ENCODE data around the gene DIS3L2. TPM values are rescaled to one million over a fixed set of nuclear protein-coding genes. Genes with fewer than 3 reads are reported as not detected.
A peak's percentile ranks its signal among the peaks of the same experiment; 100 is the strongest.
"Not testable (repeated sequence)": the region's sequence is repeated elsewhere in the genome, so short reads cannot be mapped to it uniquely, and the experiment has no call there.

DIS3L2 gene
- total and polyA plus RNA-seq, 2 experiments from 2014 or later, result 9.3 to 15.6 TPM

DNA sequence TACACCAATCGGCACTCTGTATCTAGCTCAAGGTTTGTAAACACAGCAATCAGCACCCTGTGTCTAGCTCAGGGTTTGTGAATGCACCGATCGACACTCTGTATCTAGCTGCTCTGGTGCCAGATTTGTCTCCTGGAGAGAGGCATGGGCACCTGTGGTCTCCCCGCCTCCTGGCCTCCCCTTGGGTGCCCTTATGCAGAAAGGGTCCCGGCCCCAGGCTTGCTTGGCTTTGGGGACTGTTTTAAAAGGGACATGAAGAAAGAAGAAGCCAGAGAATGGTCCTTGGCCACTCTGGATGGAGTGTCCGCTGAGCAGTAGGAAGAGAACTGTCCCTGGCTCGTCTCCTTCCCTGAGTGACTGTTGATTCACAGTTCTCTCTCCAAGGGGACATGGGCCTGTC is 405.5 kb downstream of the DIS3L2 start:
- Histone ChIP-seq H3F3A (ENCODE audit: insufficient read depth) (no peaks in the 10 kb centered on the region), H3K4me2 (ENCODE audit: unreplicated experiment) (no peak overlapping the region), H3K79me2 (ENCODE audit: insufficient read depth) (no peaks in the 10 kb centered on the region), H3K4me1 (ENCODE audit: insufficient read depth) (no peaks in the 10 kb centered on the region), H3K9me3 (ENCODE audit: low read depth) (no peaks in the 10 kb centered on the region), H3K27ac (no peak overlapping the region), H3K36me3 (ENCODE audit: low read depth) (no peaks in the 10 kb centered on the region), H3K4me3 (no peak overlapping the region), H3K9me2 (ENCODE audit: insufficient read depth) (no peaks in the 10 kb centered on the region), H3K27me3 (replicated peaks; ENCODE audit: insufficient read depth) (no peaks in the 10 kb centered on the region; the same call in 1 of the 2 replicates), H4K20me1 (ENCODE audit: insufficient read depth) (no peaks in the 10 kb centered on the region), H2AFZ (no peak overlapping the region), H3K9ac (no peak overlapping the region)
- in situ Hi-C loops (cut with MboI), result no loop called here
- 64 to 65% methylated on average over 7 of the region's 7 CpGs for WGBS, 2 experiments (ENCODE audit: low coverage in 1 of 2, low lambda C conversion rate in 2 of 2, missing lambda C conversion rate in 2 of 2)
- TF ChIP-seq EZH2phosphoT487 (IDR thresholded peaks at IDR 0.05; ENCODE audit: insufficient read depth, low read depth) (no peak), EZH2 (IDR thresholded peaks at IDR 0.05; ENCODE audit: insufficient read depth, poor library complexity, severe bottlenecking) (no peak)
- DNase-seq, result no peak

DNA sequence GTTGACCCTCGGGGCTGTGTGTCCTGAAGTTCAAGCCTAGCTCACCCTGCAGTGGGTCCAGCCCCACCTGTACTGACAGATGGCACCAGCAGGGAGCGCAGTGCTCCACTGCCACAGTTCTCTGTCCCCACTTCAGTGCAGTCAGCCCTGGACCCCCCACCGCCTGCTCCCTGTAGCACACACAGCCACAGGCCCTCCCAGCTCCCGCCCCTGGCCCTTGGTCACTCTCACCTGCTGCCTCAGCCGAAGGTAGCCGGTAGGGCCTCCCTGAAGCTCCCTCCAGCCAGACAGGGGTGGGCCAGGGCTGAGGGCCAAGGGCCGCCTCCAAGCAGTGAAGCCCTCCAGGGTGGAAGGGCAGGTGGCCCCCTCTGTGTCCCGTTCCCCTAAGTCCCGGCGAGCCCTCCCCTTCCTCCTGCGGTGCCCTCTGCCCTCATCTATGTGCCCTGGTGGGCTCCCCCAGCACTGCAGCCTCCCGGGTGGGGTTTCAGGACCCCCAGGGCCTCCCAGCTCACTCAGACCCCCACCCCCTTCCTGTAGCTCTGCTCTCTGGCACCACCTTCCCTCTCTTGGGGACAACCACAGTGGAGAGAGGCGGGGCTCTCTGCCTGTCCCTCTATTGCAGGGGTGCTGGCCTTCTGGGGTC is 406.2 kb downstream of the DIS3L2 start:
- H3K4me1 ChIP-seq (ENCODE audit: insufficient read depth), result 0 out of 2 replicates have a peak, but pooled peaks cover 2% of the 10 kb centered on the region
- H3K9me3 ChIP-seq (ENCODE audit: low read depth), result no peaks in the 10 kb centered on the region
- no peak for DNase-seq
- TF ChIP-seq EZH2phosphoT487 (IDR thresholded peaks at IDR 0.05; ENCODE audit: insufficient read depth, low read depth), result no peak
- TF ChIP-seq EZH2 (IDR thresholded peaks at IDR 0.05; ENCODE audit: insufficient read depth, poor library complexity, severe bottlenecking), result no peak
- in situ Hi-C loops (cut with MboI), result no loop called here
- WGBS, 2 experiments (ENCODE audit: low coverage in 1 of 2, low lambda C conversion rate in 2 of 2, missing lambda C conversion rate in 2 of 2), result 69 to 70% methylated on average over 8 to 13 of the region's 13 CpGs
- H3K4me2 ChIP-seq (ENCODE audit: unreplicated experiment), result no peak overlapping the region
- no peak overlapping the region for H3K9ac ChIP-seq
- H3K4me3 ChIP-seq, result no peak overlapping the region
- no peak overlapping the region for H3K27ac ChIP-seq
- no peaks in the 10 kb centered on the region for H3K79me2 ChIP-seq (ENCODE audit: insufficient read depth)
- H4K20me1 ChIP-seq (ENCODE audit: insufficient read depth), result no peaks in the 10 kb centered on the region
- H2AFZ ChIP-seq, result no peak overlapping the region
- no peaks in the 10 kb centered on the region; the same call in 1 of the 2 replicates for H3K27me3 ChIP-seq (replicated peaks; ENCODE audit: insufficient read depth)
- no peaks in the 10 kb centered on the region for H3K36me3 ChIP-seq (ENCODE audit: low read depth)
- no peaks in the 10 kb centered on the region; the same call in 1 of the 2 replicates for H3F3A ChIP-seq (ENCODE audit: insufficient read depth)
- no peaks in the 10 kb centered on the region for H3K9me2 ChIP-seq (ENCODE audit: insufficient read depth)

GRCh38 chr2:232368311-232368731 is 406.8 kb downstream of the DIS3L2 start:
- no peak overlapping the region for H2AFZ ChIP-seq
- H3K4me1 ChIP-seq (ENCODE audit: insufficient read depth), result 0 out of 2 replicates have a peak, but pooled peaks cover 3% of the 10 kb centered on the region
- in situ Hi-C loops (cut with MboI), result no loop called here
- H3K4me2 ChIP-seq (ENCODE audit: unreplicated experiment), result no peak overlapping the region
- no peak overlapping the region for H3K9ac ChIP-seq
- H3K27ac ChIP-seq, result no peak overlapping the region
- DNase-seq, result peak; percentile 78
- H3K4me3 ChIP-seq, result no peak overlapping the region
- H3K79me2 ChIP-seq (ENCODE audit: insufficient read depth), result no peaks in the 10 kb centered on the region
- no peaks in the 10 kb centered on the region for H3K9me2 ChIP-seq (ENCODE audit: insufficient read depth)
- H4K20me1 ChIP-seq (ENCODE audit: insufficient read depth), result no peaks in the 10 kb centered on the region
- no peaks in the 10 kb centered on the region; the same call in 1 of the 2 replicates for H3F3A ChIP-seq (ENCODE audit: insufficient read depth)
- TF ChIP-seq EZH2 (IDR thresholded peaks at IDR 0.05; ENCODE audit: insufficient read depth, poor library complexity, severe bottlenecking) (no peak), EZH2phosphoT487 (IDR thresholded peaks at IDR 0.05; ENCODE audit: insufficient read depth, low read depth) (no peak)
- no peaks in the 10 kb centered on the region for H3K9me3 ChIP-seq (ENCODE audit: low read depth)
- no peaks in the 10 kb centered on the region; the same call in 1 of the 2 replicates for H3K27me3 ChIP-seq (replicated peaks; ENCODE audit: insufficient read depth)
- H3K36me3 ChIP-seq (ENCODE audit: low read depth), result no peaks in the 10 kb centered on the region
- 66 to 68% methylated on average over 15 of the region's 15 CpGs for WGBS, 2 experiments (ENCODE audit: low coverage in 1 of 2, low lambda C conversion rate in 2 of 2, missing lambda C conversion rate in 2 of 2)

GRCh38 chr2:232369126-232369951 is 407.8 kb downstream of the DIS3L2 start:
- Histone ChIP-seq H3K4me3 (no peak overlapping the region), H3F3A (ENCODE audit: insufficient read depth) (no peaks in the 10 kb centered on the region; the same call in 1 of the 2 replicates), H2AFZ (no peak overlapping the region), H3K4me1 (ENCODE audit: insufficient read depth) (0 out of 2 replicates have a peak, but pooled peaks cover 3% of the 10 kb centered on the region), H3K27me3 (replicated peaks; ENCODE audit: insufficient read depth) (no peaks in the 10 kb centered on the region; the same call in 1 of the 2 replicates), H3K9me2 (ENCODE audit: insufficient read depth) (no peaks in the 10 kb centered on the region), H3K4me2 (ENCODE audit: unreplicated experiment) (no peak overlapping the region), H3K36me3 (ENCODE audit: low read depth) (no peaks in the 10 kb centered on the region), H3K9ac (no peak overlapping the region), H3K9me3 (ENCODE audit: low read depth) (no peaks in the 10 kb centered on the region), H3K79me2 (ENCODE audit: insufficient read depth) (no peaks in the 10 kb centered on the region), H4K20me1 (ENCODE audit: insufficient read depth) (no peaks in the 10 kb centered on the region), H3K27ac (no peak overlapping the region)
- DNase-seq, result no peak
- TF ChIP-seq EZH2 (IDR thresholded peaks at IDR 0.05; ENCODE audit: insufficient read depth, poor library complexity, severe bottlenecking) (no peak), EZH2phosphoT487 (IDR thresholded peaks at IDR 0.05; ENCODE audit: insufficient read depth, low read depth) (no peak)
- in situ Hi-C loops (cut with MboI), result no loop called here
- whole genome bisulfite sequencing, 2 experiments (ENCODE audit: low coverage in 1 of 2, low lambda C conversion rate in 2 of 2, missing lambda C conversion rate in 2 of 2), result 79% methylated on average over 15 of the region's 15 CpGs

DNA sequence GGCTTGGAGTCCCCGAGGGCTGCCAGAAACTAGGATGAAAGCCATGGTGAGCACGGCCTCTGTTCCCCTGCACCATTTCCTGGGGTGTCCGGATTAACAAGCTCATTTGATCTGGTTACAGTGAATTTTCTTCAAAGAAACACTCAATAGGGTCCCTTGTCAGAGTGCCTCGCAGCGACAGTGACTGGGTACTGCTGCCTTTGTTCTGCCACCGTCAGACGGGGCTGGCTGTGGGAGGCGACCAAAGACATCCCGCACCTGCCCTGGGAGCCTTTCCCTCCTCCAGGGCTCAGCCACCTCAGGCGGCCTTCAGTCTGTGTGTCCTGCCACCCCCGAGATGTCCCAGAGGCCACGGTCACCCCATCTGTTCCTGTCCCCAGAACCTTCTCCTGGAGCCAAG is 408.5 kb downstream of the DIS3L2 start:
- H2AFZ ChIP-seq; H3K4me1 ChIP-seq (ENCODE audit: insufficient read depth); H3K27me3 ChIP-seq (replicated peaks; ENCODE audit: insufficient read depth); H3K9ac ChIP-seq; H3F3A ChIP-seq (ENCODE audit: insufficient read depth); H3K4me2 ChIP-seq (ENCODE audit: unreplicated experiment); H3K9me2 ChIP-seq (ENCODE audit: insufficient read depth); H3K79me2 ChIP-seq (ENCODE audit: insufficient read depth); H3K4me3 ChIP-seq; H3K27ac ChIP-seq; H3K9me3 ChIP-seq (ENCODE audit: low read depth); DNase-seq; H3K36me3 ChIP-seq (ENCODE audit: low read depth); H4K20me1 ChIP-seq (ENCODE audit: insufficient read depth); in situ Hi-C loops (cut with MboI): not testable (repeated sequence)
- WGBS, 2 experiments (ENCODE audit: low coverage in 1 of 2, low lambda C conversion rate in 2 of 2, missing lambda C conversion rate in 2 of 2), result 16 to 26% methylated on average over 9 to 12 of the region's 12 CpGs
